ENCODE results near the gene GSTA1.
A peak's percentile ranks its signal among the peaks of the same experiment; 100 is the strongest.
"Not testable (repeated sequence)": the region's sequence is repeated elsewhere in the genome, so short reads cannot be mapped to it uniquely, and the experiment has no call there.

The GSTA1 gene

DNA sequence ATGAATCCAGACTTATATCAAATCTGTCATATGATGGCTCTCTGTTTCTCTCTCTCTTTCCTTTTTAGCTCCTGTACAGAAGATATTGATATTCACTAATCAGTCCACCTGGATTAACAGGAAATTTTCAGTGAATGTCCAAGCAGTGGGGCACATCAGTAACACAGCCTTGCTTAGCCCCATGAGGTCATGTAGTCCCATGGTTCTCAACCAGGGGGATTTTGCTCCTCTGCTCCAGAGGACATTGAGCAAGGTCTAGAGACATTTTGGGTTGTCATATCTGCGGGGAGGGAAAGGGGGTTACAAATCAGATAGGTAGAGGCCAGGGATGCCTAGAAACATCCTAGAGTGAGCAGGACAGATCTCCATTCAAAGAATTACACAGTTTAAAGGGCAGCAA lies 810 bp downstream of the GSTA1 start:
- no peak for DNase-seq

DNA sequence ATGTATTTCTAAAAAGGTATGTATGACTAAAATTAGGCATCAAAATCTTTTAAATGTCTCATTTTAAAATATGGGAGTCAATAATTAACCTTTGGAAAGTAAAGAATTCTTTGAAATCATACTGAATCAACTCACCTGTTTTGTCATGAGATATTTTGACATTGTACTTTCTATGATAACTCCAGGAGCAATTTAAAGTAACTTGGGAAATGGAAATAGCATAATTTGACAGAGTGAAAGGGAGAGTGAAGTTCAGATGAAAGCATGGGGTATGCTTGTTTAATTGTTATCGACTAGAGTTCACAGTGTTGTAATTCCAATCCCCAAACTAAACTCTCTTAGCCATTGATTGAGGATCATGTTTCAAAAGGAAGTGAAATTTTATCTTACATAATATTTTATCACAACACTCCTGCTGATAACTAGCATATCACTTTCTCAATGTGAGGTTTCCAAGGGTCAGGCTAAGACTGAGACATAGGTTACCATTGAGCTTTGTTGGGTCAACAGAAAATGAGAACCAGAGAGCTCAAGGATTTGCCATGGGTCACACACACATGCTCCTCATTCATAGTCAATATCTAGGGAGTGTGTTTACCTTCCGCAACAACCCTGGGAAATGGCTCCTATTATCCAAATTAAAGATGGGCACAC lies 2.3 kb downstream of the GSTA1 start:
- peak; percentile 5 for DNase-seq

DNA sequence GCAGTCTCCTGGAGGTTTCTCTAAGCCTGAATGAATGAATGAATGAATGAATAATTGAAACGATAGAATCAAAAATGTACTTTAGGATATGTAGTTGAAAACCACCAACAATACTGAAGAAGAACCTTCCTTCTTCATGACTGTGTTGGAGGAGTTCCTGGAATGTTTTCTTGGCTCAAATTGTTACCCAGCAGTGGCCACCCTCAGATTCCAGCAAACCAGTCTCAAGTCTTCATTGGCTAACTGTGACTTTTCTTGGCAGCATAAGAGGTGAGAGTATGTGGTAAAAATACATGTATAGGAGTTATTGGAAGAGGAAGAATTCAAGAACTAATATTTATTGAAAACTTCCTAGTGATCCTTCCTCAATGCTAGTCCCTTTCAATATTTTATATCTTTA lies 4.3 kb downstream of the GSTA1 start:
- not testable (repeated sequence) for DNase-seq

DNA sequence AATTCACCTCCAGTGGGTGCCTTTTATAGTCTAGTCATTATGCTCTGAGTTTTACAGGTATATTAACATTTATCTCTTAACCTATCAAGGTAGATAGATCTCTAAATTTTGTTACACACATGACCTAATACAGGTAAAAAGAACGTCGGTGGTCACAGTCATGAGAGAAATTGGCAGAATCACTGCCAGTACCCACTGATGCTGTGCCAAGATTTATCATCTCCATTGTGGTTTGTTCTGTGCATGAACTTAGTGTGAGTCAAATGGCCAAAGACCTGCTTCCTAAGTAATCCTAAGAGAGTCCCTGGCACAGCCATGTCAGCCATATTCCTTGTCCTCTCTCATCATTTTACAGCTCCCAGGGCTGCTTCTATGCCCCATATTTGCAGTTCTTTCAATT lies 9.2 kb downstream of the GSTA1 start:
- not testable (repeated sequence) for DNase-seq

DNA sequence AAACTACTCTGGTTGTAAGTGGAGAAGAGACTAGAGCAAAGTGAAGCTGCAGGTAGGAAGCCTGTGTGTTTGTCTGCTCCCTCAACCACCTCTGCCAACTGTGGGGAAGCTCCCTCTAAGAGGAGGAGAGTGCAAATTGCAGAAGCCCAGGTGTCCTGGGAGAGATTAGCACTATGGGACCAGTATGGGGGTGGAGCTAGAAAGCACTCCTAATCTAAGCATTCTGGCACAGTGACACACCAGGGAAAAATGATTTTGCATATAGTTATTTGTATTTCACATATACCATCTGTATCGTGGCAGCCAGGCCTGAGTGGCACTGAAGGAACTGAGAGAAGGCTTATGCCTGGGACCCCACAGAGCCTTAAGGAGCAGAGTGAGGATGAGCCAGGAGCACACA lies 12.8 kb downstream of the GSTA1 start:
- DNase-seq = no peak

DNA sequence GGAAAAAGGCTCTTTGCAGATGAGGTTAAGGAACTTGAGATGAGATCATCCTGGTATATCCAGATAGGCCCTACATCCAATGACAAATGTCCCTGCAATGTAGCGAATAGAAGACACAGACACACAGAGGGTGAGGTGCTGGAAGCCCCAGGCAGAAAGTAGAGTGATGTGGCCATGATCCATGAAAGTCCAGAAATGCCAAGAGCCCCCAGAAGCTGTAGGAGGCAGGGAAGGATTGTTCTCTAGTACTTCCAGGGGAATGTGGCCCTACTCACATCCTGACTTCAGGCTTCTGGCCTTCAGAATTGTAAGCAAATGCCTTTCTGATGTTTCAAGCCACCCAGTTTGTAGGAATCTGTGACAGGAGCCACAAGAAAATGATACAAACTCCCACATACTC lies 14.0 kb downstream of the GSTA1 start:
- DNase-seq = not testable (repeated sequence)

DNA sequence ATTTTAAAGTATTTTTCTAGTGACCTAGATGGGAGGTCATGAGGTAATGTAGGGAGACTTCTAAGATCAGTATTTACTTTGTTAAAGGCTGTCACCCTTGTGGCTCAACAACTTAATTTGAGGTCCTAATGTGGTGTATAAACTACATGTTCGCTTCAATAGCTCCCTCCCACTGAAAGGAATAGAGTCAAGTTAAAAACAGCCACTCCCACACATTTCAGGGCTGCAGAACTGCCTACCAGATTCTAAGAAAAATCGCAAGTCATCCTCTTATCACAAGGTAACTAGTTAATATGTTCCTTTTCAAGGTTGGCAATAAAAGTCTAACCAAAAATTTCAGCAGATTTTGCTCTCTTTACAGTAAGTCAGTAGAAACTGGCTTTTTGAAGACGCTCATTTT lies 15.1 kb downstream of the GSTA1 start:
- no peak for DNase-seq

DNA sequence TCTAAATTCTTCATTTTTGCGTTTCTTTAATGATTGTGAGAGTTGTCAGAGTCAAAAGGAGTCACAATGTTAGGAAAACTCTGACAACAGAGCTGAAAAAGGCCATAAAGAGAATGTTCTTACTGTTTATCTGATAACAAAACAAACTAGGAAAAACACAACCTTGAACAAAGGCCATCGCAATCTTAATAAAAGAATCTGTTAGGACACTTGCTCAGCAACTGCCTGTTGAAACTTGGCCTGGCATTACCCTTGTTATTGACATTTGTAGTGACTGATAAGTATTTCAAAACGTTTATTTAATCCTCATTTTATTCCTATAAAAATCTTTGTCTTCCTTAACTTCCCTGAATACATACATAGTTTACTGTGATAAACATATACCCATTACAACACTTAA lies 15.7 kb downstream of the GSTA1 start:
- no peak for DNase-seq

DNA sequence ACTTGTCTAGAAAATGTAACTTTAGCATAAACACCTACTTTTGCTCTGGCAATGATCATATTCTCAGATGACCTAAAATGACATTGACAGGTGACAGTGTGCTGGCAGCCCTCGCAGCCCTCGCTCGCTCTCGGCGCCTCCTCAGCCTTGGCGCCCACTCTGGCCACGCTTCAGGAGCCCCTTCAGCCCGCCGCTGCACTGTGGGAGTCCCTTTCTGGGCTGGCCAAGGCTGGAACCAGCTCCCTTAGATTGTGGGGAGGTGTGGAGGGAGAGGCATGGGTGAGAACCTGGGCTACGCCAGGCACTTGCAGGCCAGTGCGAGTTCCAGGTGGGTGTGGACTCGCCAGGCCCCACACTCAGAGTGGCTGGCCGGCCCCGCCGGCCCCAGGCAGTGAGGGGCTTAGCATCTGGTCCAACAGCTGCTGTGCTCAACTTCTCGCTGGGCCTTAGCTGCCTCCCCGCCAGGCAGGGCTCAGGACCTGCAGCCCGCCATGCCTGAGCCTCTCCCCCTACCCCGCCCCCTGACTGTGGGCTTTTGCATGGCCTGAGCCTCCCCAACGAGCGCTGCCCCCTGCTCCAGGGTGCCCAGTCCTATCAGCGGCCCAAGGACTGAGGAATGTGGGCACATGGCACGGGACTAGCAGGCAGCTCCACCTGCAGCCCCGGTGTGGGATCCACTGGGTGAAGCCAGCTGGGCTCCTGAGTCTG lies 17.2 kb downstream of the GSTA1 start:
- DNase-seq = no peak

DNA sequence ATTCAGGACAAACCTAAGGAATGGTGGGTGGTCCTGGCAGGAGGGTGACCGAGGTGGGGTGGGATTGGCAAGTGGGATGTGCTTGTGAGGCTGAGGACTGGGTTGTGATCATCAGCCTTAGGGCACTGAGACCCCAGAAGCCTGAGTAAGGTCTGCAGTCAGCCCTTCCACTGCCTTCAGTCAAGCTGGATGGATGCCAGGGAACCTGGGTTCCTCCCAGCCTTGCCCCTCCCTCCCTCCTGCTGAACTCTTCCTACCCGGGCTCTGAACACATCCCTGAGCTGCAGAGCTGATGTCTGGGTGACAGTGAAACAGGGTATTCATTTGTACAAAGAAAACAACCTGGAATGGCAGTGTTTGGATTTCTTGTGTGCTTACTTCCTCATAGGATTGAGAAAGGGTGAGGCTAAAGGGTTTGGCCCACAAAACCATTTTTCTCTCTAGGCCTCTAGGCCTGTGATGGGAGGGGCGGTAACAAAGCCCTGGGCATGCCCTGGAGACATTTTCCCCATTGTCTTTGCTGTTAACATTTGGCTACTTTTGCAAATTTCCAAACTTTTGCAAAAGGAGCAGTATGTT lies 20.8 kb downstream of the GSTA1 start:
- not testable (repeated sequence) for DNase-seq

DNA sequence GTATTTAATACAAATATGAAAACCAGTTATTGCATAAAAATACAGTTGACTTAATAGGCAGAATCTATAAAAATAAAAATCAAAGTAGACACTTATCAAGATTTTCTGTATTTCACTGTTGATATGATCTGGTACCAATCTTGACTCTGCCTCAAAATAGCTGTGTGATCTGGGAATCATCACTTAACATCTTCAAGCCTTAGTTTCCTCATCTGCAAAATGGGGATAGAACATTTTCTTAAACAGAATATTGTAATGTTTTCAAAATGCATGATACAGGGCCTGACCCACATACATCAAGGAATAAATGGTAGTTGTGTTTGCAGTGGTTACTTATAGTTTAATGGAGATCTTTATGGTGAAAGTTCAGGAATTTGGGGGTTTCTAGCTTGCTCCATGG lies 21.4 kb downstream of the GSTA1 start:
- DNase-seq = not testable (repeated sequence)

DNA sequence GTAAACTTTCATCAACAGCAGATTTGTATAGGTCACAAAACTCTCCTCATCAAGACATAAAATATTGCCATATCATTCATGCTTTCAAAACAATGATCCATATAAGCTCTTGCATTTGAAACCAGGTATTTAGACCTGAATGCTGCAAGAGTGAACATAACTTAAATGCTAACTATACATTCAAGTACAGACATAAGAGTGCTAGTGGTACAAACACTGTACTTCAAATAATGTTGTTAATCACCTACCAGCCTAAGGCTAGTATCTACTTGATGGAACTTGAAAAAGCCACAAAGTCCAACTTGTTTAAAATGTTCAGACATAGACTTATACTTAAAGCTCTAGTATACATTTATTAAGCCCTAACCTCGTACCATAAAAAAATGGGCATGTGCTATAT lies 24.4 kb downstream of the GSTA1 start:
- DNase-seq = no peak

DNA sequence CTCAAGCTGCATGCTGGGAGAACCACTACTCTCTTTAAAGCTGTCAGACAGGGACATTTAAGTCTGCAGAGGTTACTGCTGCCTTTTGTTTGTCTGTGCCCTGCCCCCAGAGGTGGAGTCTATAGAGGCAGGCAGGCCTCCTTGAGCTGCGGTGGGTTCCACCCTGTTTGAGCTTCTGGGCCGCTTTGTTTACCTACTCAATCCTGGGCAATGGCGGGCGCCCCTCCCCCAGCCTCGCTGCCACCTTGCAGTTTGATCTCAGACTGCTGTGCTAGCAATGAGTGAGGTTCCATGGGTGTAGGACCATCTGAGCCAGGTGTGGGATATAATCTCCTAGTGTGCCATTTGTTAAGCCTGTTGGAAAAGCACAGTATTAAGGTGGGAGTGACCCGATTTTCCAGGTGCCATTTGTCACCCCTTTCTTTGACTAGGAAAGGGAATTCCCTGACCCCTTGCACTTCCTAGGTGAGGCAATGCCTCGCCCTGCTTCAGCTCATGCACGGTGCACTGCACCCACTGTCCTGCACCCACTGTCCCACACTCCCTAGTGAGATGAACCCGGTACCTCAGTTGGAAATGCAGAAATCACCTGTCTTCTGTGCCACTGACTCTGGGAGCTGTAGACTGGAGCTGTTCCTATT lies 26.8 kb downstream of the GSTA1 start:
- DNase-seq = not testable (repeated sequence)

DNA sequence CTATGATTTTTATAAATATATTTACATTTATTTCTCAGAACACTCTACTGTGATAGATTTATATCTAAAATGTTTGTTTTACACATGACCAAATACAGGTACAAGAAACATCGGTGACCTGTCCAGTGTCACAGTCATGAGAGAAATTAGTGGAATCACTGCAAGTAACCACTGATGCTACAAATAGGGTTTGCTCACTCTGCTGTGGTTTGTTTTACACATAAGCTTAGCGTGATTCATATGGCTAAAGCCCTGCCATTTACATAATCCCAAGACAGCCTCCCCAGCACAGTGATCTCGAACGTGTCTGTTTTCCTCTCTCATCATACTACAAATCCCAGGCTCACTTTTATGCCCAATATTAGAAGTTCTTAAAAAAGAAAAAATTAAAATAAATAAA lies 34.2 kb downstream of the GSTA1 start:
- peak; percentile 35 for DNase-seq

DNA sequence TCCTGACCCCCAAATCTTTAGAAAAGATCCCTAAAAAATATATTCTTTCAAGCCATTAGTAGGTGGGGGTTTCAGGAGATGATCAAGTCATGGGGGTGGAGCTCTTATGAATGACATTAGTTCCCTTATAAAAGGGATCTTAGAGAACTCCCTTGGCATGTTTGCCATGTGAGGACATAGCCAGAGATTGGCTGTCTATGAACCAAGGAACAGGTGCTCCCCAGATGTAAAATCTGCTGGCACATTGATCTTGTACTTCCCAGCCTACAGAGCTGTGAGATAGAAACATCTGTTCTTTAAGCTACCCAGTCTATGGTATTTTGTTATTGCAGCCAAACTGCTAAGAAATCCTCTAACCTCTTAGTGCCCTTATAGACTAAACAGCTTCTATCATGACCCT lies 36.0 kb downstream of the GSTA1 start:
- DNase-seq = not testable (repeated sequence)

DNA sequence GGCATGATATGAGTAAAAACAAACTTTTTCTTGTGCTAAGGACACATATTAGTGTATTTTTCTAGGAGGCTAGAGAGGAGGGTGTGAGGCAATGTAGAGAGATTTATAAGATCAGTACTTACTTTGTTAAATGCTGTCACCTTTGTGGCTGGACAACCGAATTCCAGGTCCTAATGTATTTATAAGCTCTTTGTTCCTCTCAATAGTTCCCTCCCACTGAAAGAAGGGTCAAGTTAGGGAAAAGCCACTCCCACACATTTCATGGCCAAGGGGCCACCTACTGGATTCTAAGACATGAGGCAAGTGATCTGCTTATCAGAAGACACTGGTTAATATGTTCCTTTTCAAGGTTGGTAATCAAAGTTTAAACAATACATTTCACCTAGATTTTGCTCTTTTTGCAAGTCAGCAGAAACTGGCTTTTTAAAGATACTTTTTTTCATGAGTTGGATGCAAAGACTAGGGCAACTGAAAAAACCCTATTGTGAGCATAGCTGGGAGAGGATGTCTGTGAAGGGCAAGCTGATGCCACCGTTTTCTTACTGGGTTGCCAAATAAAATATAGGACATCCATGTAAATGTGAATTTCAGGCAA lies 40.2 kb downstream of the GSTA1 start, which contains the start of gene GSTA2:
GSTA2 (minus strand) TSS at position 154 of the 595 bp plus-strand sequence. CDS start 5,528 bp downstream, outside the sequence.
- DNase-seq = not testable (repeated sequence)

DNA sequence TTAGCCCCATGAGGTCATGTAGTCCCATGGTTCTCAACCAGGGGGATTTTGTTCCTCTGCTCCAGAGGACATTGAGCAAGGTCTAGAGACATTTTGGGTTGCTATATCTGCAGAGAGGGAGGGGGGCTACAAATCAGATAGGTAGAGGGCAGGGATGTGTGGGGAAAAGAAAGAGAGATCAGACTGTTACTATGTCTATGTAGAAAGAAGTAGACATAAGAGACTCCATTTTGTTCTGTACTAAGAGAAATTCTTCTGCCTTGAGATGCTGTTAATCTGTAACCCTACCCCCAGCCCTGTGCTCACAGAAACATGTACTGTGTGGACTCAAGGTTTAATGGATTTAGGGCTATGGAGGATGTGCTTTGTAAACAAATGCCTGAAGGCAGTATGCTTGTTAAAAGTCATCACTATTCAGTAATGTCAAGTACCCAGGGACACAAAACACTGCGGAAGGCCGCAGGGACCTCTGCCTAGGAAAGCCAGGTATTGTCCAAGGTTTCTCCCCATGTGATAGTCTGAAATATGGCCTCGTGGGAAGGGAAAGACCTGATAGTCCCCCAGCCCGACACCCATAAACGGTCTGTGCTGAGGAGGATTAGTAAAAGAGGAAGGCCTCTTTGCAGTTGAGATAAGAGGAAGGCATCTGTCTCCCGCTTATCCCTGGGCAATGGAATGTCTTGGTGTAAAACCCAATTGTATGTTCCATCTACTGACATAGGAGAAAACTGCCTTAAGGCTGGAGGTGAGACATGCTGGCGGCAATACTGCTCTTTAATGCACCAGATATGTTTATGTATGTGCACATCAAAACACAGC lies 41.7 kb downstream of the GSTA1 start:
- DNase-seq = not testable (repeated sequence)

DNA sequence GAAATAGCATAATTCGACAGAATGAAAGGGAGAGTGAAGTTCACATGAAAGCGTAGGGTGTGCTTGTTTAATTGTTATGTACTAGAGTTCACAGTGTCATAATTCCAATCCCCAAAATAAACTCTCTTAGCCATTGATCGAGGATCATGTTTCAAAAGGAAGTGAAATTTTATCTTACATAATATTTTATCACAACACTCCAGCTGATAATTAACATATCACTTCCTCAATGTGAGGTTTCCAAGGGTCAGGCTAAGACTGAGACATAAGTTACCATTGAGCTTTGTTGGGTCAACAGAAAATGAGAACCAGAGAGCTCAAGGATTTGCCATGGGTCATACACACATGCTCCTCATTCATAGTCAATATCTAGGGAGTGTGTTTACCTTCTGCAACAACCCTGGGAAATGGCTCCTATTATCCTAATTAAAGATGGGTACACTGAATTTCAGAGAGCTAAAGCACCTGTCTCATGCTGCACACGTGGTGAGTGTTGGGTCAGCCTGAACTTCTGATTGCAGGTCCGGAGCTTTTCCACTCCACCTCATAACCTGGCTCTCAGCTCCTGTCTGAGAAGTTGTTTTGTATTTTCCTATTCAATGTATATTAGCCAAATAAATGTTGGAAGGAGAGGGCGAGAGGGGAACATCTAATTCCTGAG lies 43.4 kb downstream of the GSTA1 start:
- DNase-seq = peak; percentile 61

DNA sequence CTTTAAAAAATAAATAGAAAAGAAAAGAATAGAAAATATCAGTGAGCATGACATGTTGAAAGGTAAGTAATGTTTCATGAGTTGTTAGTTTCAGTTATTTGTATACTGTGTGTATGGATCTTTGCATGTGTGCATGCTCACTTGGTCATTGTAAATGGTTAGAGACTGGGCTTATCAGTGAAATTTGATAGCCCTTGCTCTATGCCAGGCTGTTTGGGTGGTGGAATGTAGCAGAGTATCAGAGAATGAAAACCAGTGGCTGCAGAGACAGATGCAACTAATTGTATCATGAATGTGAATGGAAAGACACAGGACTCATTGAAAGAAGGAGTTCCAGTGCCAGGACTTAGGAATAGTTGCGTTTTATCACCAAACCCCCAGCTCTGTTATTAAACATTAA lies 44.5 kb downstream of the GSTA1 start:
- no peak for DNase-seq

DNA sequence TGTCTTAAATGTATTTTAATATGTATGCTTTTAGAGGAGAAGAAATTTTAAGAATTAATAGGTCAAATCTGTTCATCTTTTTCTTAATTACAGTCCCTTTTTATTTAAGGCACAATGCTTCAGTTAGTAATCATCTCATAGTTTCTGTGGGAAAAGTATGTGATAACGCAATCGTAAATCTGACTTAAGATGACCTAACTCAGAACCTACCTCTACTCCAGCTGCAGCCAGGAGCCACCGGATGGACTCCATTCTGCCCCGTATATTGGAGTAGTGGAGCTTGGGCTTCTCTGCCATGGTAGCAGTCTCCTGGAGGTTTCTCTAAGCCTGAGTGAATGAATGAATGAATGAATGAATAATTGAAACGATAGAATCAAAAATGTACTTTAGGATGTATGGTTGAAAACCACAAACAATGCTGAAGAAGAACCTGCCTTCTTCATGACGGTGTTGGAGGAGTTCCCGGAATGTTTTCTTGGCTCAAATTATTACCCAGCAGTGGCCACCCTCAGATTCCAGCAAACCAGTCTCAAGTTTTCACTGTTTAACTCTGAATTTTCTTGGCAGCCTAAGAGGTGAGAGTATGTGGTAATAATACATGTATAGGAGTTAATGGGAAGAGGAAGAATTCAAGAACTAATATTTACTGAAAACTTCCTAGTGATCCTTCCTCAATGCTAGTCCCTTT lies 45.8 kb downstream of the GSTA1 start:
- DNase-seq = not testable (repeated sequence)

DNA sequence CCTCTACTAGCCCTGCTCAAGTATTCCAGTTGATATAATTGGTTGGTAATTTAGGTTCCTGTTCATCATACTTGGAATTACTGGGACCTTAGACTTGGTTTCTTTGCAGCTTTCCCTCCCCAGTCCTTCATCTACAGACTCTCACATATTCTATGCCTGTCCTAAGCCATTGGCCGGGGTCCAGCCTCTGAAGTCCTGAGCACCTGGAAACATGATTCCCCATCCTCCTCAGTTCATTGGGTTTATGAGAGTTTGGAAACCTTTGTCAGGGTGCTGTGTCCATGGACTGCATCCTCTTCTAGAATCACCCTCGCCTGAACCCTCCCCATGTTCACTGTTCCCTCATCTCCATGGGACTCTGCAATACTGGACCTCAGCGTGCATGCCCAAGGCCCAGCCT lies 49.2 kb downstream of the GSTA1 start:
- DNase-seq = no peak

Data from MV-4-11 (cell line).